ENCODE measurements around the gene LRBA.

The LRBA gene

GRCh38 chr4:150863456-150863855 is 151.6 kb downstream of the LRBA start:
- no peak for DNase-seq (ENCODE audit: low read depth)
- no peak overlapping the region for H3K4me3 ChIP-seq (ENCODE audit: low read depth, low read length)
- TF ChIP-seq, protein P1, sequence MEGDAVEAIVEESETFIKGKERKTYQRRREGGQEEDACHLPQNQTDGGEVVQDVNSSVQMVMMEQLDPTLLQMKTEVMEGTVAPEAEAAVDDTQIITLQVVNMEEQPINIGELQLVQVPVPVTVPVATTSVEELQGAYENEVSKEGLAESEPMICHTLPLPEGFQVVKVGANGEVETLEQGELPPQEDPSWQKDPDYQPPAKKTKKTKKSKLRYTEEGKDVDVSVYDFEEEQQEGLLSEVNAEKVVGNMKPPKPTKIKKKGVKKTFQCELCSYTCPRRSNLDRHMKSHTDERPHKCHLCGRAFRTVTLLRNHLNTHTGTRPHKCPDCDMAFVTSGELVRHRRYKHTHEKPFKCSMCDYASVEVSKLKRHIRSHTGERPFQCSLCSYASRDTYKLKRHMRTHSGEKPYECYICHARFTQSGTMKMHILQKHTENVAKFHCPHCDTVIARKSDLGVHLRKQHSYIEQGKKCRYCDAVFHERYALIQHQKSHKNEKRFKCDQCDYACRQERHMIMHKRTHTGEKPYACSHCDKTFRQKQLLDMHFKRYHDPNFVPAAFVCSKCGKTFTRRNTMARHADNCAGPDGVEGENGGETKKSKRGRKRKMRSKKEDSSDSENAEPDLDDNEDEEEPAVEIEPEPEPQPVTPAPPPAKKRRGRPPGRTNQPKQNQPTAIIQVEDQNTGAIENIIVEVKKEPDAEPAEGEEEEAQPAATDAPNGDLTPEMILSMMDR (IDR thresholded peaks at IDR 0.05; ENCODE audit: control insufficient read depth, extremely low read depth, insufficient read depth) = no peak

GRCh38 chr4:150862829-150863228 is 152.3 kb downstream of the LRBA start:
- TF ChIP-seq, protein P1 (IDR thresholded peaks at IDR 0.05; ENCODE audit: control insufficient read depth, extremely low read depth, insufficient read depth) = no peak
- no peak for DNase-seq (ENCODE audit: low read depth)
- no peak overlapping the region for H3K4me3 ChIP-seq (ENCODE audit: low read depth, low read length)

DNA sequence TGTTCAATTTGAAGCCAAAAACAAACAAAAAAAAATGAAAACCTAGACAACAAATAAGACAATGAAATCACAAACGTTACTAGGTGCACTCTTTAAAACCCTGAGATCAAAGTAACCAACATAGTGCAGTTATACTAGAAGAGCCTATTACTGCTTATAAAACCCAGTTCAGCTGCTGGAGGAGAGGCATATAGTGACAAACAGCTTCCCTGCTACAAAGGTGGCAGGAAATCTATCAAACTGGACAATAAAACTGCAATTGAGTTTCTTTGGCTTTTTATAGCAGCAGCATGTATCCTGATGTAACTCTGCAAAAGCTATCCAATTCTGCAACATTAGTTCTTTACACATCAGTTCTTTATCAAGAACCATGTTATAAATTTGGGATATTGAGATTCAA is 155.6 kb downstream of the LRBA start:
- TF ChIP-seq, protein P1 (IDR thresholded peaks at IDR 0.05; ENCODE audit: control insufficient read depth, extremely low read depth, insufficient read depth) = no peak
- H3K4me3 ChIP-seq (ENCODE audit: low read depth, low read length) = no peak overlapping the region
- DNase-seq (ENCODE audit: low read depth) = no peak

- TF ChIP-seq, protein P1 (IDR thresholded peaks at IDR 0.05; ENCODE audit: control insufficient read depth, extremely low read depth, insufficient read depth) = no peak
- H3K4me3 ChIP-seq (ENCODE audit: low read depth, low read length) = no peak overlapping the region
- no peak for DNase-seq (ENCODE audit: low read depth)
Measured at GRCh38 chr4:150855981-150856510, 159.0 kb downstream of the LRBA start.

GRCh38 chr4:150854600-150854999 is 160.5 kb downstream of the LRBA start:
- DNase-seq (ENCODE audit: low read depth) = no peak

GRCh38 chr4:150853882-150854281 is 161.2 kb downstream of the LRBA start:
- H3K4me3 ChIP-seq (ENCODE audit: low read depth, low read length) = no peak overlapping the region
- no peak for DNase-seq (ENCODE audit: low read depth)
- TF ChIP-seq, protein P1 (IDR thresholded peaks at IDR 0.05; ENCODE audit: control insufficient read depth, extremely low read depth, insufficient read depth) = no peak

More at GRCh38 chr4:150854600-150854999, 160.5 kb downstream of the LRBA start:
- TF ChIP-seq, protein P1 (IDR thresholded peaks at IDR 0.05; ENCODE audit: control insufficient read depth, extremely low read depth, insufficient read depth) = no peak
- no peak overlapping the region for H3K4me3 ChIP-seq (ENCODE audit: low read depth, low read length)

GRCh38 chr4:150852216-150852615 is 162.9 kb downstream of the LRBA start:
- DNase-seq (ENCODE audit: low read depth) = no peak
- H3K4me3 ChIP-seq (ENCODE audit: low read depth, low read length) = no peak overlapping the region
- TF ChIP-seq, protein P1 (IDR thresholded peaks at IDR 0.05; ENCODE audit: control insufficient read depth, extremely low read depth, insufficient read depth) = no peak
